ENCODE measurements around the gene GRN. TPM values are rescaled to one million over a fixed set of nuclear protein-coding genes. Genes with fewer than 3 reads are reported as not detected.

The GRN gene
- total and polyA plus RNA-seq, 2 donors (not counting 3 experiments of a cell fraction or from before 2014, with no cell fraction given) = 343 to 1,034 TPM

DNA sequence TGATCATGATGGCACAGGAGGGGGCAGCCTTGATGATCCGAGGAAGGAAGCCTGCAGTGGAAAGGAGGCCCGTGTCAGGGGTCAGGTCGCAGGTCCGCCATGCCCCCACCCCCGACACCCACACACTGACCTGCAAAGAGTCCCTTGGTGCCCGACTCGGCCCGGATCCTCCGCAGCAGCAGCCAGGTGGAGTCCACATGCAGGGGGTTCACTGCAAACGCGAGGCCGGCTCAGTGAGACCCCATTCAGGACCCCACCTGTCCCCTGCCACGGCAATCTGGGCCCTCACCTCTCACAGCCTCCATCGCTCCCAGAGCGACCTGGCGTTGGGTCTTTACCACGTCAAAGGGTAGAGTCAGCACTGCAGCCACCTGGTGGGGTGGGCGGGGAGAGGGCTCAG lies 25.0 kb upstream of the GRN start:
- Histone ChIP-seq H3K9ac (replicated peaks; ENCODE audit: extremely low read depth, insufficient read depth, low read length) (no peak overlapping the region), H3K4me2 (ENCODE audit: insufficient read depth, low read length) (no peak overlapping the region), H3K4me3 (replicated peaks in 1 of 3; ENCODE audit: insufficient read depth in 1 of 3, low read depth in 1 of 3, low read length in 3 of 3) (no peak overlapping the region), H3K9me3 (replicated peaks; ENCODE audit: control insufficient read depth, insufficient read depth, low read length) (no peaks in the 10 kb centered on the region), H3K9me1 (replicated peaks; ENCODE audit: control insufficient read depth, extremely low read depth, insufficient read depth, low read length) (no peaks in the 10 kb centered on the region), H4K20me1 (replicated peaks; ENCODE audit: control insufficient read depth, extremely low read depth, insufficient read depth, low read length) (no peaks in the 10 kb centered on the region), H3K4me1 (ENCODE audit: control insufficient read depth, extremely low read depth, insufficient read depth, low read length) (peaks cover 5% of the 10 kb centered on the region), H3K79me2 (ENCODE audit: control insufficient read depth, insufficient read depth, low read length) (peaks cover 7% of the 10 kb centered on the region), H3K27ac (ENCODE audit: insufficient read depth, low read depth, low read length) (no peak overlapping the region), H2AFZ (ENCODE audit: low read depth, low read length) (no peak overlapping the region), H3K36me3 (ENCODE audit: control insufficient read depth in 2 of 2, extremely low read depth in 1 of 2, insufficient read depth in 2 of 2, low read length in 2 of 2) (peaks cover 3 to 26% of the 10 kb centered on the region in 2 experiments), H3K27me3 (ENCODE audit: control insufficient read depth in 2 of 2, insufficient read depth in 2 of 2, low read length in 2 of 2) (peaks cover 11 to 17% of the 10 kb centered on the region in 2 experiments)
- CTCF ChIA-PET = interaction anchor here (1.0 to 6.3 kb wide), 6 partner anchors 9 to 110 kb away, joined by 3 to 27 read pairs (median 4); partner anchors contain the start of gene RUNDC3A
- FAIRE-seq = no peak
- BruUV-seq (replicated peaks) = no TSS peak
- intact Hi-C loops (cut with micrococcal nuclease) (no loop called here), dilution Hi-C loops (cut with MboI; ENCODE audit: extremely low pct_ligation_motif_present, low sequenced_read_pairs) (no loop called here)
- DNase-seq (ENCODE audit: low read depth, low spot score) = no peak
- POLR2A ChIA-PET = interaction anchor here (0.7 kb wide), 1 partner anchor 11 kb away, joined by 3 read pairs; no protein-coding TSS in a partner anchor
- TF ChIP-seq, protein P1, sequence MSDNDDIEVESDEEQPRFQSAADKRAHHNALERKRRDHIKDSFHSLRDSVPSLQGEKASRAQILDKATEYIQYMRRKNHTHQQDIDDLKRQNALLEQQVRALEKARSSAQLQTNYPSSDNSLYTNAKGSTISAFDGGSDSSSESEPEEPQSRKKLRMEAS (IDR thresholded peaks at IDR 0.05; ENCODE audit: insufficient read depth, insufficient read length) = no peak
- TF ChIP-seq EZH2 (IDR thresholded peaks at IDR 0.05; ENCODE audit: borderline replicate concordance, low read depth, low read length, severe bottlenecking) (no peak), JUN (IDR thresholded peaks at IDR 0.05; ENCODE audit: borderline replicate concordance, insufficient read depth, insufficient read length, low read depth) (no peak), MYC (IDR thresholded peaks at IDR 0.05; ENCODE audit: low read depth, low read length) (no peak), POLR2AphosphoS5 (IDR thresholded peaks at IDR 0.05; ENCODE audit: insufficient read depth, low read depth, low read length) (no peak), FOS (IDR thresholded peaks at IDR 0.05; ENCODE audit: borderline replicate concordance, insufficient read depth, low read length) (no peak), POLR2A (IDR thresholded peaks at IDR 0.05; ENCODE audit: low read depth, low read length) (no peak), GATA2 (IDR thresholded peaks at IDR 0.05; ENCODE audit: insufficient read depth, insufficient read length, low read depth, low read length) (no peak)
- TF ChIP-seq, protein P2, sequence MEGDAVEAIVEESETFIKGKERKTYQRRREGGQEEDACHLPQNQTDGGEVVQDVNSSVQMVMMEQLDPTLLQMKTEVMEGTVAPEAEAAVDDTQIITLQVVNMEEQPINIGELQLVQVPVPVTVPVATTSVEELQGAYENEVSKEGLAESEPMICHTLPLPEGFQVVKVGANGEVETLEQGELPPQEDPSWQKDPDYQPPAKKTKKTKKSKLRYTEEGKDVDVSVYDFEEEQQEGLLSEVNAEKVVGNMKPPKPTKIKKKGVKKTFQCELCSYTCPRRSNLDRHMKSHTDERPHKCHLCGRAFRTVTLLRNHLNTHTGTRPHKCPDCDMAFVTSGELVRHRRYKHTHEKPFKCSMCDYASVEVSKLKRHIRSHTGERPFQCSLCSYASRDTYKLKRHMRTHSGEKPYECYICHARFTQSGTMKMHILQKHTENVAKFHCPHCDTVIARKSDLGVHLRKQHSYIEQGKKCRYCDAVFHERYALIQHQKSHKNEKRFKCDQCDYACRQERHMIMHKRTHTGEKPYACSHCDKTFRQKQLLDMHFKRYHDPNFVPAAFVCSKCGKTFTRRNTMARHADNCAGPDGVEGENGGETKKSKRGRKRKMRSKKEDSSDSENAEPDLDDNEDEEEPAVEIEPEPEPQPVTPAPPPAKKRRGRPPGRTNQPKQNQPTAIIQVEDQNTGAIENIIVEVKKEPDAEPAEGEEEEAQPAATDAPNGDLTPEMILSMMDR (IDR thresholded peaks at IDR 0.05; ENCODE audit: extremely low read depth in 1 of 2, insufficient read depth in 1 of 2, low read depth in 1 of 2, low read length in 2 of 2) = no peak

Measured in endothelial cell of umbilical vein (primary cell).